ENCODE measurements around the gene CD28.

CD28 gene

DNA sequence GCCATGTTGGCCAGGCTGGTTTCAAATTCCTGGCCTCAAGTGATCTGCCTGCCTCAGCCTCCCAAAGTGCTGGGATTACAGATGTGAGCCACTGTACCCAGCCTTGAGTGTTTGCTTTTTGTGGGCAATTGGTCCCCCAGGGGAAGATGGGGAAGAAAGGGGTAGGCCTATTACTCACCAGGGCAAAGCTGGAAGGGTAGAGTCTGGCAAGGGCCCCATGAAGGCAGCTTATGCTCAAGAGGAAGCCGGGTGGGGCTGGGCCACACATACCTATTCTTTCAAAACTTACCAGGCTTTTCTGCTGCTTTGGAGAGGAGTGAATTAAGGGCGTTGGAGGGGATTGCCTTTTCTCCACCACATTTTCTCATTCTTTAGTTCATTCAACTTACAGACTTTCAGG, 24.5 kb upstream of the CD28 start:
- no CpG with 5 or more reads among the region's 2 CpGs for WGBS, 2 donors (ENCODE audit: extremely low coverage in 2 of 2, insufficient read length in 2 of 2, insufficient replicate concordance in 1 of 2)
- Histone ChIP-seq H2AK5ac (ENCODE audit: low read depth, low read length) (no peak overlapping the region), H2BK12ac (ENCODE audit: low read length) (no peak overlapping the region), H3K14ac (ENCODE audit: low read length) (no peak overlapping the region), H3K4ac (ENCODE audit: low read length) (no peak overlapping the region), H3K27me3 (ENCODE audit: control insufficient read depth in 3 of 3, insufficient read depth in 3 of 3, low read depth in 1 of 3, low read length in 3 of 3) (no peaks in the 10 kb centered on the region), H3K27ac (replicated peaks; ENCODE audit: low read length) (no peak overlapping the region), H2BK15ac (ENCODE audit: low read length) (no peak overlapping the region), H2BK120ac (ENCODE audit: low read depth, low read length) (no peak overlapping the region), H4K91ac (ENCODE audit: low read depth, low read length, poor library complexity) (no peak overlapping the region), H4K8ac (ENCODE audit: low read depth, low read length) (no peak overlapping the region), H3K4me3 (ENCODE audit: low read length in 2 of 2) (no peak overlapping the region), H3K36me3 (replicated peaks in 1 of 2; ENCODE audit: control insufficient read depth in 2 of 2, insufficient read depth in 2 of 2, low read length in 2 of 2) (no peaks in the 10 kb centered on the region), H2BK5ac (ENCODE audit: low read length) (no peak overlapping the region), H3K4me2 (ENCODE audit: insufficient read depth, low read length, poor library complexity, severe bottlenecking) (no peak overlapping the region), H3K18ac (ENCODE audit: low read length) (no peak overlapping the region), H3K9ac (ENCODE audit: low read depth, low read length, poor library complexity) (no peak overlapping the region), H3K23ac (ENCODE audit: low read depth, low read length, poor library complexity) (no peak overlapping the region), H3K9me3 (replicated peaks in 1 of 2; ENCODE audit: control insufficient read depth in 2 of 2, insufficient read depth in 1 of 2, low read depth in 1 of 2, low read length in 2 of 2) (no peaks in the 10 kb centered on the region), H3K4me1 (ENCODE audit: control insufficient read depth in 2 of 2, insufficient read depth in 1 of 2, low read depth in 1 of 2, low read length in 2 of 2) (no peaks in the 10 kb centered on the region), H3K79me1 (ENCODE audit: low read depth, low read length) (no peaks in the 10 kb centered on the region), H2AFZ (ENCODE audit: low read length) (no peak overlapping the region)
- no peak for DNase-seq (ENCODE audit: low spot score)

DNA sequence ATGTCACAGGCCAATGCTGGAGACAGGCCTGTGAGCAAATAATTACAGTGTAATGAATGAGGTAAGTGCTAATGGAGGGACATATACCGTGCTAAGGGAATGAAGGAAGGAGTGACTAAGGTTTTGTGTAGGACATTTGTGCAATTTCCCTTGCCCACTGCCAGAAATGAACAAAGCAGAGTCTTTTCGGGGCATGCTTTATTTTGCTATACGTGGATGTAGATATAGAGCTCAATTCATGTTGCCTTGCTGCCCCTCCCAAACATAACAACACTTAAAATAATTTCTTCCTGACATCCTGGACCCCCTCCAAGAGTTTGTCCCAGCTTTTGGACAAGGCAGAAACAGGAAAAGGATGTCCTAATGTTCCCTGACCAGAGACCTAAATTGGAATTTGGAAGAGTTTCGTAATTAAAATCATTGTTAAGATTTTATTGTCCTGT, 23.7 kb upstream of the CD28 start:
- Histone ChIP-seq H3K27me3 (ENCODE audit: control insufficient read depth in 3 of 3, insufficient read depth in 3 of 3, low read depth in 1 of 3, low read length in 3 of 3) (no peaks in the 10 kb centered on the region), H4K8ac (ENCODE audit: low read depth, low read length) (no peak overlapping the region), H2BK15ac (ENCODE audit: low read length) (no peak overlapping the region), H3K4ac (ENCODE audit: low read length) (no peak overlapping the region), H3K4me1 (ENCODE audit: control insufficient read depth in 2 of 2, insufficient read depth in 1 of 2, low read depth in 1 of 2, low read length in 2 of 2) (no peaks in the 10 kb centered on the region), H2AFZ (ENCODE audit: low read length) (no peak overlapping the region), H3K9me3 (replicated peaks in 1 of 2; ENCODE audit: control insufficient read depth in 2 of 2, insufficient read depth in 1 of 2, low read depth in 1 of 2, low read length in 2 of 2) (no peaks in the 10 kb centered on the region), H2AK5ac (ENCODE audit: low read depth, low read length) (no peak overlapping the region), H3K27ac (replicated peaks; ENCODE audit: low read length) (no peak overlapping the region), H3K4me2 (ENCODE audit: insufficient read depth, low read length, poor library complexity, severe bottlenecking) (no peak overlapping the region), H3K79me1 (ENCODE audit: low read depth, low read length) (no peaks in the 10 kb centered on the region), H2BK12ac (ENCODE audit: low read length) (no peak overlapping the region), H3K14ac (ENCODE audit: low read length) (no peak overlapping the region), H4K91ac (ENCODE audit: low read depth, low read length, poor library complexity) (no peak overlapping the region), H2BK5ac (ENCODE audit: low read length) (no peak overlapping the region), H2BK120ac (ENCODE audit: low read depth, low read length) (no peak overlapping the region), H3K9ac (ENCODE audit: low read depth, low read length, poor library complexity) (no peak overlapping the region), H3K23ac (ENCODE audit: low read depth, low read length, poor library complexity) (no peak overlapping the region), H3K36me3 (replicated peaks in 1 of 2; ENCODE audit: control insufficient read depth in 2 of 2, insufficient read depth in 2 of 2, low read length in 2 of 2) (no peaks in the 10 kb centered on the region), H3K4me3 (ENCODE audit: low read length in 2 of 2) (no peak overlapping the region), H3K18ac (ENCODE audit: low read length) (no peak overlapping the region)
- WGBS, 2 donors (ENCODE audit: extremely low coverage in 2 of 2, insufficient read length in 2 of 2, insufficient replicate concordance in 1 of 2), result no CpG with 5 or more reads among the region's 4 CpGs
- DNase-seq (ENCODE audit: low spot score), result no peak

DNA sequence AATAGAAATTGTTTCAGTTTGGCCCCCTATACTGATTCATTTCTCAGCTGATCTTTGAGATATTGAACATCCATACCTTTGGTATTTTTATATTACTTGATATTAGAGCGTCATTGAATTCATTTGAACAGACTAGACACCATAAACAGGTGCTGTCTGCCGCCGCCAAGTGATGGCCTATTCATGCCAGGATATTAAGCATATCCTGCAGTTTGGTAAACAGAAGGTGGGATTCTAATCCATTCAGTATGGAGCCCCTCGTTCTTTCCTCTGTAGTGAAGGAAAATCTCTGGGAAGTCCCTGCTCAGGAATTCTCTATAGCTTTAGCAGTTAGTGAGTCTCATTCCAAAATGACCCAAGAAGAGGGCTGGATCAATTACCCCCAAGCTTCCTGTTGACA, 23.0 kb upstream of the CD28 start:
- DNase-seq (ENCODE audit: low spot score), result no peak
- Histone ChIP-seq H3K18ac (ENCODE audit: low read length) (no peak overlapping the region), H3K36me3 (replicated peaks in 1 of 2; ENCODE audit: control insufficient read depth in 2 of 2, insufficient read depth in 2 of 2, low read length in 2 of 2) (no peaks in the 10 kb centered on the region), H3K4ac (ENCODE audit: low read length) (no peak overlapping the region), H2BK5ac (ENCODE audit: low read length) (no peak overlapping the region), H2BK120ac (ENCODE audit: low read depth, low read length) (no peak overlapping the region), H3K4me3 (ENCODE audit: low read length in 2 of 2) (no peak overlapping the region), H4K8ac (ENCODE audit: low read depth, low read length) (no peak overlapping the region), H3K27ac (replicated peaks; ENCODE audit: low read length) (no peak overlapping the region), H2AK5ac (ENCODE audit: low read depth, low read length) (no peak overlapping the region), H2BK15ac (ENCODE audit: low read length) (no peak overlapping the region), H3K4me1 (ENCODE audit: control insufficient read depth in 2 of 2, insufficient read depth in 1 of 2, low read depth in 1 of 2, low read length in 2 of 2) (no peaks in the 10 kb centered on the region), H3K23ac (ENCODE audit: low read depth, low read length, poor library complexity) (no peak overlapping the region), H2BK12ac (ENCODE audit: low read length) (no peak overlapping the region), H3K27me3 (ENCODE audit: control insufficient read depth in 3 of 3, insufficient read depth in 3 of 3, low read depth in 1 of 3, low read length in 3 of 3) (no peaks in the 10 kb centered on the region), H3K79me1 (ENCODE audit: low read depth, low read length) (no peaks in the 10 kb centered on the region), H3K14ac (ENCODE audit: low read length) (no peak overlapping the region), H3K9me3 (replicated peaks in 1 of 2; ENCODE audit: control insufficient read depth in 2 of 2, insufficient read depth in 1 of 2, low read depth in 1 of 2, low read length in 2 of 2) (no peaks in the 10 kb centered on the region), H4K91ac (ENCODE audit: low read depth, low read length, poor library complexity) (no peak overlapping the region), H3K4me2 (ENCODE audit: insufficient read depth, low read length, poor library complexity, severe bottlenecking) (no peak overlapping the region), H3K9ac (ENCODE audit: low read depth, low read length, poor library complexity) (no peak overlapping the region), H2AFZ (ENCODE audit: low read length) (no peak overlapping the region)
- no CpG with 5 or more reads among the region's 4 CpGs for WGBS, 2 donors (ENCODE audit: extremely low coverage in 2 of 2, insufficient read length in 2 of 2, insufficient replicate concordance in 1 of 2)

DNA sequence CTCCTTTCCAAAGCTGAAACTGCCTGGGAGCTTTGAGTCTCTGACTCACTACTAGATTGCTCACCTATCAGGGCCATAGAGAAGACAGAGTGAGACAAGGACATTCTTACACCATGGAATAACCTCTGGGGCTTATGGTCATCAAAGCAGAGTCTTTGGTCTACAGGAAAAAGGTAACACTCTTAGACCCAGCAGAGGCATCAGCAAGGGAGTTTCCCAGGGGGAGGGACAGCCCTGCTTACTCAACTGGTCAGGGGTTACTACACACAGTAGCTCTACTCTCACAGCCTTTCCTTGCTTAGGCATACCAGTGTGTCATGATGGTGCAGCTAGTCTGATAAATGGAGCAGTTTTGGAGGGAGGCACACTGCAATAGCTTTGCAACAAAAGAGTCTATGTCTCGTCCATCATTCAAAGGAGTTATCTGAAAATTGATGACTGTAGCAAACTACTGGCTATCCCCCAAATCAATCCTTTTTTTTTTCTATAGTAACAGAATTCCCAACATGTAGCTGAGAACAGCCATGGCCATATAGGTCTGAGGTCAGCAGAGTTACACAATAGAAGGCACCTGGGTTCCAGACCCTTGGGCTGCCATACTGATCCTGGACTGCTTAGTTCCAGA, 22.4 kb upstream of the CD28 start:
- Histone ChIP-seq H2BK12ac (ENCODE audit: low read length) (no peak overlapping the region), H3K23ac (ENCODE audit: low read depth, low read length, poor library complexity) (no peak overlapping the region), H3K4me1 (ENCODE audit: control insufficient read depth in 2 of 2, insufficient read depth in 1 of 2, low read depth in 1 of 2, low read length in 2 of 2) (peaks cover 0 to 2% of the 10 kb centered on the region in 2 donors), H3K79me1 (ENCODE audit: low read depth, low read length) (no peaks in the 10 kb centered on the region), H4K91ac (ENCODE audit: low read depth, low read length, poor library complexity) (no peak overlapping the region), H3K18ac (ENCODE audit: low read length) (no peak overlapping the region), H2AFZ (ENCODE audit: low read length) (no peak overlapping the region), H3K4me3 (ENCODE audit: low read length in 2 of 2) (no peak overlapping the region), H3K9ac (ENCODE audit: low read depth, low read length, poor library complexity) (no peak overlapping the region), H3K27ac (replicated peaks; ENCODE audit: low read length) (no peak overlapping the region), H4K8ac (ENCODE audit: low read depth, low read length) (no peak overlapping the region), H3K4ac (ENCODE audit: low read length) (no peak overlapping the region), H2BK120ac (ENCODE audit: low read depth, low read length) (no peak overlapping the region), H3K36me3 (replicated peaks in 1 of 2; ENCODE audit: control insufficient read depth in 2 of 2, insufficient read depth in 2 of 2, low read length in 2 of 2) (no peaks in the 10 kb centered on the region), H3K9me3 (replicated peaks in 1 of 2; ENCODE audit: control insufficient read depth in 2 of 2, insufficient read depth in 1 of 2, low read depth in 1 of 2, low read length in 2 of 2) (no peaks in the 10 kb centered on the region), H2AK5ac (ENCODE audit: low read depth, low read length) (no peak overlapping the region), H2BK5ac (ENCODE audit: low read length) (no peak overlapping the region), H3K4me2 (ENCODE audit: insufficient read depth, low read length, poor library complexity, severe bottlenecking) (no peak overlapping the region), H3K27me3 (ENCODE audit: control insufficient read depth in 3 of 3, insufficient read depth in 3 of 3, low read depth in 1 of 3, low read length in 3 of 3) (no peaks in the 10 kb centered on the region), H2BK15ac (ENCODE audit: low read length) (no peak overlapping the region), H3K14ac (ENCODE audit: low read length) (no peak overlapping the region)
- DNase-seq (ENCODE audit: low spot score), result no peak
- no CpG with 5 or more reads among the region's 1 CpG for WGBS, 2 donors (ENCODE audit: extremely low coverage in 2 of 2, insufficient read length in 2 of 2, insufficient replicate concordance in 1 of 2)
